HG03095 (cell line): ENCODE measurements around the gene MRPL23.

ENCODE experiments used
- ATAC-seq: cut with Tn5 transposase; IDR thresholded peaks from one replicate; pipeline ENCODE4 v1.9.1; 2021; ENCODE audit warnings: moderate library complexity; ENCODE audit not compliant: unreplicated experiment

MRPL23 gene

DNA sequence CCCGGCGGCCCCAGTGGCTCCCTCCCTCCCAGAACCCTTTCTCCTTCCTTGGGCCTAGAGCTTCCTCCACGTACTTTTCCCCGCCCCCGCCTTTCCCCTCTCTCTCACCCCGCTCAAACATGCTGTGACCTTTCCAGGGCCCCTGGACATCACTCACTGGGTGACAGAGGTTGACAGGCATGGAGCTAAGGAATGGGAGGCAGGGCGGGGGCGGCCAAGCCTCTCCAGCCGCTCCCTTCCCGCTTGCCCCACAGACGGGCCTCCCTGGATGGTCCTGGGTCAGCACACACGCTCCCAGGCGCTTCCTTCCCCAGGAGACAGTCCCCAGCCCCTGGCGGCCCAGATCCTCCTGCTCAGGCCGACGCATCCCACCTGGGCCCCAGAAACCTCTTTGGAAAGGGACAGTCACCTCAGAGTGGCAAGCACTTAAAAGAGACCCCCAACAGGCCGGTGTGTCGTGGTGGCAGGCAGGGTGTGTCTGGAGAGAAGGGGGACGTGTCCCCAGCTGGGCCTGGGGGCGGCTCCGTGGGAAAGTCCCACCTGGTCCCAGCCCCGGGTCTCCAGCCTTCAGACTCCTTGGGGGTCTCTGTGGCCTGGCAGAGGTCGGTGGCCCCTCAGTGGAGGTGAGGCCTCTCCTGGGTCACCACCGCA, 41.7 kb downstream of the MRPL23 start:
- no peak for ATAC-seq

DNA sequence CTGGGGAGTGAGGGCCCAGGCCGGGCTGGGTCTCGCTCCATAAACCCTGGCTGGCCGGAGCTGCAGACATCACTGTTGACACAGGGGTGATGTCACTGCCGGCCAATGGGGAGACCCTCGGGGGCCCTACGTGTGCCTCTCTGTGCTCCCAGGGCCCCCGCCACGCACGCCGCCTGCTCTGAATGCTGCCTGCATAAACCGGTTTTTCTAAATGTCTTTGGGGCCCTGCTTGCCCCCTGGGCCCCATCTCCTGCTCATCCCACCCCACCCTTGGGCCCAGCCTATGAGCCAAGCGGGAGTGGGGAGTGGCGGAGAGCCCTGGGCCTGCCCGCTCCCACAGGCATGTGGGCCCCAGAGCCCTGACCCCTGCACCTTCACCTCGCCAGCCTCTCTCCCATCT, 42.8 kb downstream of the MRPL23 start:
- no peak for ATAC-seq

DNA sequence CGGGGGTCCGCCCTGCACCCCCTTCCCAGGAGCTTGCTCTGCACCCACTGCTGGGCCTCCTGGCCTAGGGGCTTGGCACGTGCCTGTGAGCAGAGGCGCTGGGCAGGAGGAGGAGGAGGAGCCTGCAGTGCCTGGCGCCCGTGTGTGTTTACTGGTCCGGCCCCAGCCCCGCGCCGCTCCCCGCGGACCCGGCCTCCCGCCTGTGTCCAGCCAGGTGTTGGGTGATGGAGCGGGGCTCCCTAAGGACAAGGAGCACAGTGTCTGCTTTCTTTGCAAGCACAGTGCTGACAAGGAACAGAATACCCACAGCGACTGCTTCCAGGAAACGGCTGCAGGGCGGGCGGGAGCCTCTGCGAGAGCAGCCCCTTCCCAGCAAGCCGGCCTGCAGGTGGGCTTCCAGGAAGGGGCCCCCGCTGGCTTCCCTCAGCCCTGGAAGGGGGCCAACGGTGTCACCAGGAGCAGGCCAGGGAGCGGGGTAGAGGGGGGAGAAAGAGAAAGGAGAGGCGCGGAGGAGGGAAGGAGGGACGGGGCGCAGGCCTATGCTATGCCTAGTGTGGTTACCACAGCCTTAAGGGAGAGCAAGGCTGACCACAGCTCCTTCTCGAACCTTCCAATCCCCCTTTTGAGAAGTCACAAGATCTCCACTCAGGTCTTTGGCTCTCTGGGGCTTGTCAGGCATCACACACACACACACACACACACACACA, 43.9 kb downstream of the MRPL23 start:
- no peak for ATAC-seq

DNA sequence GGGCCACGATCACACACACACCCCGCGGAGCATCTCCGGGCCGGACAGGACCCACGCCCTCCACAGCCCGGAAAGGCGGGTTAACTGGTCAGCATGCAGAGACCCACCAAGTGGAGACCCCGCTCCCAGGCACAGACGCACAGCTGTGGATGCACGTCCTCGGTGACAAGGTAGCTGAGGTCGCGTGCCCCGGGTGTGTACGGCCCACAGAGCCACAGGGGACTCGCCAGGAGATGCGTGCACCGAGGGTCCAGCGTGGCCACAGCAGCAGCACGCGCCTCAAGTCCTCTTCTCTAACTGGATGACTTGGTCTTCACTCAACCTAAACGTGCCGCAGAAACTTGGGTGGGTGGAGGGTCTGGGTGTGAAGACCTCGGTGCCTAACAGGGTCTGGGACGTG, 45.0 kb downstream of the MRPL23 start:
- ATAC-seq, result no peak

DNA sequence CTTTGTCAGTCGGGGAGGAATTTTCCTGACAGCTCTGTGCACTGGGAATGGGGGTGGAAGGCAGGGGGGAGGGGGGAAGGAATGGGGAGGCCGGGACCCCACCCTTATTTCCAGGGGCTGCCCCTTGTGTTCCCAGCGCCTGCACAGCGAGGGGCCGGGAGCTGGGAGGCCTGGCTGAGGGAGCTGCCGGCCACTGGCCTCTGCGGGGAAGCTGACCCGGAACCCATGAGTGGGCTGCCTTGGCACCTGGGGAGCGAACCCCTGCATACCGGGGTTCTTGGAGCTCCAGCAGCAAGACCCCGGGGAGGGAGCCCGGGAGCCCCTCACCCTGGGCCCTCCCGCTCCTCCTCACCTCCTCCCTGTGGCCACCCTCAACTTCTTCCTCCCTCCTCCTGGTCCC, 47.0 kb downstream of the MRPL23 start:
- no peak for ATAC-seq

DNA sequence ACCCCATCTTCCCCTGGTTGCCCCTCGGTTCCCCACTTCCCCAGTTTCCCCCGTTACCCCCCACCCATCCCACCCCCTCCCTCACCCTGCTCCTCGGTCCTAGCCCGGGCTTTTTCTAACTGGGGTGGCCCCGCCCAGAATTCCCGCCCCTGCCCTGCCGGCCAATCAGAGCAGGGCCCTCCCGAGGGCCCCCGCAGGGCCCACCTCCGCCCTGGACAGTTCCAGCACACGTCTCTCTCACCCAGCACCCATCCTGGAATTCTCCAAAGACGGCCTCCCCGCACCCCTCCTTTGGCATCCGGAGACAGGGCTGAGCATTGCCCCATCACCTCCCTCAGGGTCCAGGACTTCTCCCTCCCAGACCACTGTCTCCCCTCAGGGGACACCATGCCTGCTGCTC, 50.6 kb downstream of the MRPL23 start, which contains the start of gene H19:
Gene H19, minus strand, starts transcription at position 88 of the 400 bp plus-strand sequence.
- ATAC-seq, result no peak

DNA sequence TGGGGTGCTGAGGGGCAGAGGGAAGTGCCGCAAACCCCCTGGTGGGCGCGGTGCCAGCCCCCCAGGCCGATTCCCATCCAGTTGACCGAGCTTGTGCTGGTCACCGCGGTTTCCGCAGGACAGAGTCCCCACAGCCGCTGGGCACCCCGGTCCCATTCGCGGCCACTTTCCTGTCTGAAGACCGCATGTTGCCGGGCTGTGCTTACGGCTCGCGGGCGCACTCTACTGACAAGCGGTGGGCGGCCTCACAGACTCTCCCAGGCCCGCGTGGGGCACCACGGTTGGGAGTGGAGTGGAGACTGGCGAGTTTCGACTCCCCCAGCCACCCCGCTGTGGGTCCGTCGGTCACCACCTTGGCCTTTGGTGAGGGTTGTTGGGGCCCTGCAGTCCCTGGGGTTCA, 51.2 kb downstream of the MRPL23 start:
- ATAC-seq, result no peak

DNA sequence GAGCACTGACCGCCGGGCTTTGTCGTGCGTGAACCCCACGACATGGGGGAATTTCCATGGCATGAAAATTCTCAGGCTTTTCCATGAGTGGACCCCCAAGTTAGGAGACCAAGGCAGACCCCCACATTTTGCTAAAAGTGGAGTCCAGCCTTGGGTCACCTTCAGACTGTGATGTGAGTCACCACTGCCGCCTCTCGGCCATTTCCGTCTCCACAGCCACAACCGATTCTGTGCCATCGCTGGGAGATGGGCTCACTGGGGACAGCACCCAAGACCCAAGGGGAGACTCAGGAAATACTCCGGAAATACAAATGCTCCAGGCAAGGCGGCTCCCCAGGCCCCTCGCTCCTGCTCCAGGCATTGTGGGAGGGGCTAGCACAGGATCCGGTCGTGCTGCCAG, 51.7 kb downstream of the MRPL23 start:
- ATAC-seq, result no peak

DNA sequence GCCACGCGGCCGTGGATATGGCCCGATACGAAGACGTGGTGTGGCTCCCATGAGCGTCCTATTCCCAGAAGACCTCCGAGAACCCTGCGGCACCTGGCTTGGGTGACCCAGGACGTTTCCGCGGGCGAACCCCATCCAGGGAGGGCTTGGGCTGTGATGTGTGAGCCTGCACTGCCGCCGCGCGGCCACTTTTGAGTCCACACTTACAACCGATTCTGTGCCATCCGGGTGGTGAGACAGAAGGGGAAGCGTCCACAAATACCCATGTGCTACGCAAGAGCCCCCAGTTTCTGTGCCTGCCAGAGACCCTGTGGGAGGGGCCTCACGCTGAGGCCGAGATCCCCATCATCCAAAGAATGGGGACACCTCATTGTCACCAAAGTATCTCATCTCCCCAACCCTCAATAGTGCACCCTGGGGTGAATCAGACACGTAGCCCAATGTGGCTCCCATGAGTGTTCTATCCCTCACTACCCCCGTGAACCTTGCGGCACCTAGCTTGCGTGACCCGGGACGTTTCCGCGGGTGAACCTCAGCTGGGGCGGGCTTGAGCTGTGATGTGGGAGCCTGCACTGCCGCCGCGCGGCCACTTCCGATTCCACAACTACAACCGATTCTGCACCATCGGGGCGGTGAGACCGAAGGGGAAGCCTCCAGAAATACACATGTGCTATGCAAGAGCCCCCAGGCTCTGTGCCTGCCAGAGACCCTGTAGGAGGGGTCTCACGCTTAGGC, 55.1 kb downstream of the MRPL23 start:
- no peak for ATAC-seq

DNA sequence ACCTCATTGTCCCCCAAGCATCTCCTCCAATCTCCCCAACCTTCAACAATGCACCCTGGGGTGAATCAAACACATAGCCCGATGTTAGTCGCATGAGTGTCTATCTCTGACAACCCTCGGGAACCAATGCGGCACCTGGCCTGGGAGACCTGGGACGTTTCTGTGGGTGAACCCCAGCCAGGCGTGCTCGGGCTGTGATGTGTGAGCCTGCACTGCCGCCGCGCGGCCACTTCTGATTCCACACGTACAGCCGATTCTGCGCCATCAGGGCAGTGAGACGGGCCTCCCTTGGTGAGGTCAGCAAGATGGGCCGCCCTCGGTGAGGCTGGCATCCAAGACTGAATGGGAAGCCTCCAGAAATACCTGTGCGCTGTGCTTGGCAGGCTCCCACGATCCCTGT, 55.7 kb downstream of the MRPL23 start:
- no peak for ATAC-seq

DNA sequence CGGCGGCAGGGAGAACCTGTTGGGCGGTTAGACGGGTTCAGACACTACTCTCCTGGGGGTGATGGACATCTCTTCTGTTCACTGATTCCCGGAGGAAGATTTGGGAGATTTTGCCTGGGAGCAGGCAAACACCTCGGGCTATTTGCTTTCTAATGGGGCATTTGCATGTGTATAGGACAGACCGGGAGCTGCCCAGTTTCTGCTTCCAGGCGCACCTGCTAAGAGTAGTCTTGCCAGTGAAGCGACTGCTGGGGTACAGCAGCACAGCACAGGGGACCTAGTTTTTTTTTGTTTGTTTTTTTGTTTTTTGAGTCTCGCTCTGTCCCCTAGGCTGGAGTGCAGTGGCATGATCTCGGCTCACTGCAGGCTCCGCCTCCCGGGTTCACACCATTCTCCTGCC, 57.3 kb downstream of the MRPL23 start:
- no peak for ATAC-seq
